K562 (cell line): ENCODE results near the gene ZNF689. TPM values are rescaled to one million over a fixed set of nuclear protein-coding genes. Genes with fewer than 3 reads are reported as not detected.

Experiments
- AFF4 ChIP-seq: sonication (generic); formaldehyde crosslinking; IDR thresholded peaks from 2 replicates; pipeline ENCODE4 v1.8.0; 2023; ENCODE audit warnings: mild to moderate bottlenecking, missing genetic modification reagents
- C11orf30 ChIP-seq: fragments of 450-650 bp; IDR thresholded peaks from 2 replicates; pipeline ENCODE4 v1.6.1; 2016; ENCODE audit warnings: low read depth, mild to moderate bottlenecking
- CGGBP1 ChIP-seq: fragments of 250-450 bp; sonication (Bioruptor Pico); IDR thresholded peaks from 2 replicates; pipeline ENCODE4 v1.9.0; 2021; ENCODE audit warnings: mild to moderate bottlenecking
- ELK1 ChIP-seq: sonication (generic); formaldehyde crosslinking; IDR thresholded peaks from 2 replicates; pipeline ENCODE4 v1.8.1; 2022; ENCODE audit warnings: missing genetic modification reagents
- ESRRA ChIP-seq: fragments of 450-650 bp; IDR thresholded peaks from 2 replicates; pipeline ENCODE4 v1.6.1; 2014; ENCODE audit warnings: low read depth, mild to moderate bottlenecking, moderate library complexity, borderline replicate concordance
- JUND ChIP-seq, 2 experiments: IDR thresholded peaks; 2 replicates in 1 of 2; 3 replicates in 1 of 2; pipeline ENCODE4 v1.6.1; 2011; ENCODE audit warnings: borderline replicate concordance in 2 of 2, low read depth in 2 of 2, low read length in 2 of 2, improper control_type of control experiment in 1 of 2, missing biosample characterization in 1 of 2, missing genetic modification characterization in 1 of 2, missing genetic modification reagents in 1 of 2
- KDM4B ChIP-seq, 2 experiments: fragments of 450-650 bp in 1 of 2; sonication (generic) in 1 of 2; IDR thresholded peaks; 2 replicates each; pipeline ENCODE4 v1.6.1; 2016 to 2017; ENCODE audit warnings: borderline replicate concordance in 2 of 2, antibody characterized with exemption in 1 of 2, low read depth in 1 of 2, mild to moderate bottlenecking in 1 of 2
- PCBP1 ChIP-seq: fragments of 200-400 bp; formaldehyde crosslinking; IDR thresholded peaks from 2 replicates; pipeline ENCODE4 v1.6.1; 2018; ENCODE audit warnings: mild to moderate bottlenecking, low read depth, low read length; ENCODE audit not compliant: poor library complexity, severe bottlenecking
- SMARCA4 ChIP-seq: fragments of 450-650 bp; IDR thresholded peaks from 2 replicates; pipeline ENCODE4 v1.6.1; 2016
- SNAPC5 ChIP-seq: fragments of 250-450 bp; sonication (Bioruptor Pico); IDR thresholded peaks from 2 replicates; pipeline ENCODE4 v1.8.0; 2021; ENCODE audit warnings: moderate library complexity, mild to moderate bottlenecking, inconsistent platforms
- SRSF7 ChIP-seq: fragments of 200-400 bp; formaldehyde crosslinking; optimal IDR thresholded peaks from 2 replicates; pipeline ENCODE3; 2017; ENCODE audit warnings: mild to moderate bottlenecking, low read depth, low read length
- TAF1 ChIP-seq: IDR thresholded peaks from 2 replicates; pipeline ENCODE4 v1.6.1; 2011; ENCODE audit warnings: mild to moderate bottlenecking, low read length, moderate library complexity; ENCODE audit not compliant: insufficient read depth, control insufficient read depth, severe bottlenecking; ENCODE audit errors: extremely low read depth
- ZFP91 ChIP-seq: sonication (generic); formaldehyde crosslinking; IDR thresholded peaks from 2 replicates; pipeline ENCODE4 v1.8.0; 2022; ENCODE audit warnings: mild to moderate bottlenecking, missing genetic modification reagents
- ZNF174 ChIP-seq: fragments of 250-450 bp; sonication (Bioruptor Pico); IDR thresholded peaks from 2 replicates; pipeline ENCODE4 v1.4.0; 2020; ENCODE audit warnings: mild to moderate bottlenecking
- ZNF449 ChIP-seq: fragments of 250-450 bp; sonication (Bioruptor Pico); IDR thresholded peaks from 2 replicates; pipeline ENCODE4 v1.8.0; 2022; ENCODE audit warnings: moderate library complexity, mild to moderate bottlenecking, inconsistent platforms
- ZNF589 ChIP-seq: fragments of 200-800 bp; sonication (Bioruptor generic); IDR thresholded peaks from 2 replicates; pipeline ENCODE4 v1.6.1; 2016; ENCODE audit warnings: low read depth, missing genetic modification characterization, missing compliant biosample characterization
- ZNF75A ChIP-seq: fragments of 450-650 bp; formaldehyde crosslinking; IDR thresholded peaks from 2 replicates; pipeline ENCODE4 v1.4.0; 2020; ENCODE audit warnings: mild to moderate bottlenecking
- polyA plus RNA-seq, 8 experiments: library from polyadenylated mRNA; depleted of rRNA in 4 of 8; stranded (reverse) in 5 of 8; unstranded in 3 of 8; fragments of >200 nt; fragmentation: Nextera tagmentation in 2 of 8; fragmentation: Illumina TruSeq in 1 of 8; extraction: Ambion mirVana in 2 of 8; extraction: Trizol in 1 of 8; gene quantifications; 2 replicates each; pipeline versions ENCODE4 v1.2.1 to v1.2.3, GENCODE V29; 2011 to 2014; ENCODE audit warnings: inconsistent platforms in 1 of 8, missing spikeins in 1 of 8
- total RNA-seq, 7 experiments: library from RNA; depleted of rRNA in 6 of 7; stranded (reverse); fragments of >200 nt in 6 of 7; fragmentation: Illumina TruSeq in 2 of 7; extraction: Trizol in 2 of 7; gene quantifications; 2 replicates each; pipeline versions ENCODE4 v1.2.1 to v1.2.3, GENCODE V29; 2011 to 2021; ENCODE audit warnings: low replicate concordance in 1 of 7

Gene ZNF689
- total and polyA plus RNA-seq, 9 of the 15 experiments (the other 6 are each of a cell fraction or from before 2014, with no cell fraction given) = 5.4 to 15.4 (median 10.8) TPM

GRCh38 chr16:30585022-30585399, 25.2 kb downstream of the ZNF689 start (continued):
- TF ChIP-seq ZNF449 (no peak), SNAPC5 (CRISPR knock-in tag) (no peak), JUND (IDR thresholded peaks at IDR 0.05; ENCODE audit: borderline replicate concordance, low read depth, low read length) (no peak), JUND (tag; IDR thresholded peaks at IDR 0.05; ENCODE audit: borderline replicate concordance, low read depth, low read length) (no peak), ZFP91 (CRISPR knock-in tag) (no peak), ZNF589 (0 out of 2 replicates have a peak, but pooled peaks have one; percentile 15), SRSF7 (no peak), TAF1 (no peak), SMARCA4 (no peak), C11orf30 (no peak), ESRRA (no peak), PCBP1 (peak; percentile 25), ZNF174 (no peak), AFF4 (0 out of 2 replicates have a peak, but pooled peaks have one; percentile 64), ZNF75A (CRISPR knock-in tag) (no peak), KDM4B (IDR thresholded peaks at IDR 0.05; ENCODE audit: borderline replicate concordance in 2 of 2, low read depth in 1 of 2) (0 out of 4 replicates have a peak, but pooled peaks of 1 of the 2 experiments have one; percentile 48), ELK1 (CRISPR knock-in tag) (no peak), CGGBP1 (no peak)
